ENCODE results near the gene ACTL10.
"Not testable (repeated sequence)": the region's sequence is repeated elsewhere in the genome, so short reads cannot be mapped to it uniquely, and the experiment has no call there.

ACTL10 gene

DNA sequence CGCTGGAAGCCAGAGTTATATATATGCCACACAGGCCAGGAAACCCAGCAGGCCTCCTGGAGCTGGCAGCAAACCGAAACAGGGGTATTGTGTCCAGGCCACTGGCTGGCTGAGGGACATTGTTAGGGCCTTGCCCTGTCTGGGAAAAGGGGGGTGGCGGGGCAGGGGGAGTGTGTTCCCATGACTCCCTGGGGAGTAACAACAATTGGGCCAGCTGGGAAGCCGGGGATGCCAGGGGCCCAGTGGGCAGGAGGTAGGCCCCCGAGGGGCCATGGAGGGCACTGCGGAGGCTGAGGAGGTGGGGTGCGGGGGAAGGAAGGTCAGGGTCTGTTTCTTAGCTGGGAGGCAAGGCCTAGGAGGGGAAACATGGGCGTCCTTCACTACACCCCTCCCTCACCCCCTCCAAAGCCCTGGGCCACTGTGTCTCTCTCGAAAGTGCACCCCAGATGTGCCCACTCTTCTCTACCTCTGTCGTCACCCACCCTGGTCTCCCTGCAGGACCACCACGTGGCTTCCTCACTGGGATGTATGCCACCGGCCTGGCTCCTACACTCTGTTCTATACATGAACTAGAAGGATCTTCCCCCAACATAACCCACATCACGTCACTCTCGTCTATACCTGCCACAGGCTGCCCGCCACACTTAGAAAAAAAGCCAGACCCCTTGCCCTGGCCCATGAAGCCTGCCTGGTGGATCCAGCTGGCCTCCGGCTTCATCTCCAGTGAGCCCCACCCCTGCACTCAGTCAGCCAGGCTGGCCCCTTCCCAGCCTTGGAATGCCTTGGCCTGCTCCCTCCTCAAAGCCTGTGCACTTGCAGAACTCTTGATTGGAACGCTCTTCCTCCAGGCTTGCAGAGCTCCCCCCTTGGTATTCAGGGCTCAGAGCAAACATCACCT lies 27.2 kb downstream of the ACTL10 start:
- no peak for DNase-seq (ENCODE audit: low read depth in 2 of 2)

DNA sequence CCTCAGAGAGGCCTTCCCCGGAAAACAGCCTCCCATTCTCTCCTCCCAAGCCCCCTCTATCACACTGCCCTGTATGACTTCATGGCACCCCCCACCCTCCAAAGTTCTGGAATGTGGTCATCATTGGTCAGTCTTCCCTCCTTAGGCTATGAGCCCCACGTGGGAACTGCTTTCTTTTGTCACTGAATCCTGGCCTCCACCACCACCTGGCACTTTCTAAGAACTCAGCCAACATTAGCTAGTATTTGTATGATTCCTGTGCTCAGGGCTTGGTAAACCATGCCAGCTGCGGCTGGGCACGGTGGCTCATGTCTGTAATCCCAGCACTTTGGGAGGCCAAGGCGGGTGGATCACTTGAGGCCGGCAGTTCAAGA lies 27.9 kb downstream of the ACTL10 start:
- no peak for DNase-seq (ENCODE audit: low read depth in 2 of 2)

DNA sequence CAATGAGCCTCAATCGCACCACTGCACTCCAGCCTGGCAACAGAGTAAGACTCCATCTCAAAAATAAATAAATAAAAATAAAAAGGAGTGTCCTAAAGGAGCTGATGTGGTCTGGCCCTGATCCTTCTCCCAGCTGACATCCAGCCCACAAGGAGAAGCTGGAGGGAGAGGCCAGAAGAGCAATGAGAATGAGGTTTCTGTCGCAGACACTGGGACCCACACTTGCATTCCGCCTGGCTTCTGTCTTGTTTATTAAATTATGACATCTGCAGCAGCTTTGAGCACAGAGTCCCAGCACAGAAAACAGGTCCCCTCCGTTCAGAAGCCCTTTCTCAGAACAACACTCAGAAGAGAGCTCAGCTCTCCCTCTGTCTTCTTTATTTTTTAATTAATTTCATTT lies 29.7 kb downstream of the ACTL10 start:
- no peak for DNase-seq (ENCODE audit: low read depth in 2 of 2)

DNA sequence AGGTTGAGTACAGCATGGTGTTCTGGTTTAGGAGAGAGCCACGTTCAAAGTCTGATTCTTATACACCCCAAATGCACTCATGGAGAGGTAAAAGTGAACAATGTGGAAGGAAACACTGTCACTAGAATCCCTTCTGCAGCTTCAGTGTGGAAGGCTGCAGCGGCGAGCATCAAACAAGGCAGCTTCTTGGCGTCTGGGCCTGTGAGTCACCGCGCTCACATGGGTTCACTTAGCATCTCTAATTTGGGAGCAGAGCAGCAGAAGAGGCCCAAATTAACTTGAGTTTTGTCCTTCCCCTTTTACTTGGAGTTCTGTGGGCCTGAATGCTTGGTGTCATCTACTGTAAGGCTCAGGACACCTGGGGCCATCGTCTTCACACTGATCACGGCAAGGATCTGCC lies 30.4 kb downstream of the ACTL10 start:
- DNase-seq (ENCODE audit: low read depth in 2 of 2), result no peak

GRCh38 chr20:33698966-33699365 lies 32.2 kb downstream of the ACTL10 start:
- DNase-seq (ENCODE audit: low read depth in 2 of 2), result not testable (repeated sequence)

DNA sequence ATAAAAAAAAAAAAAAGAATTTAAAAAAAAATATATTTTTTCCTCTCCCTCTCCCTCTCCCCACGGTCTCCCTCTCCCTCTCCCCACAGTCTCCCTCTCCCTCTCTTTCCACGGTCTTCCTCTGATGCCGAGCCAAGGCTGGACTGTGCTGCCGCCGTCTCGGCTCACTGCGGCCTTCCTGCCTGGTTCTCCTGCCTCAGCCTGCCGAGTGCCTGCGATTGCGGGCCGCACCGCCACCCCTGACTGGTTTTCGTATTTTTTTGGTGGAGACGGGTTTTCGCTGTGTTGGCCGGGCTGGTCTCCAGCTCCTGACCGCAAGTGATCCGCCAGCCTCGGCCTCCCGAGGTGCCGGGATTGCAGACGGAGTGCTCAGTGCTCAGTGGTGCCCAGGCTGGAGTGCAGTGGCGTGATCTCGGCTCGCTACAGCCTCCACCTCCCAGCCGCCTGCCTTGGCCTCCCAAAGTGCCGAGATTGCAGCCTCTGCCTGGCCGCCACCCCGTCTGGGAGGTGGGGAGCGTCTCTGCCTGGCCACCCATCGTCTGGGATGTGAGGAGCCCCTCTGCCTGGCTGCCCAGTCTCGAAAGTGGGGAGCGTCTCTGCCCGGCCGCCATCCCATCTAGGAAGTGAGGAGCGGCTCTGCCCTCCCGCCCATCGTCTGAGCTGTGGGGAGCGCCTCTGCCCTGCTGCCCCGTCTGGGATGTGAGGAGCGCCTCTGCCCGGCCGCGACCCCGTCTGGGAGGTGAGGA lies 34.1 kb downstream of the ACTL10 start:
- DNase-seq (ENCODE audit: low read depth in 2 of 2), result not testable (repeated sequence)

GRCh38 chr20:33701629-33702450 lies 35.1 kb downstream of the ACTL10 start:
- no peak for DNase-seq (ENCODE audit: low read depth in 2 of 2)

GRCh38 chr20:33702861-33703260 lies 36.1 kb downstream of the ACTL10 start:
- no peak for DNase-seq (ENCODE audit: low read depth in 2 of 2)

- no peak for DNase-seq (ENCODE audit: low read depth in 2 of 2)
Observed at GRCh38 chr20:33703498-33704137, 36.9 kb downstream of the ACTL10 start.

- DNase-seq (ENCODE audit: low read depth in 2 of 2), result no peak
Observed at GRCh38 chr20:33704197-33704924, 37.6 kb downstream of the ACTL10 start.

- no peak for DNase-seq (ENCODE audit: low read depth in 2 of 2)
Observed at GRCh38 chr20:33707668-33708067, 40.9 kb downstream of the ACTL10 start.

DNA sequence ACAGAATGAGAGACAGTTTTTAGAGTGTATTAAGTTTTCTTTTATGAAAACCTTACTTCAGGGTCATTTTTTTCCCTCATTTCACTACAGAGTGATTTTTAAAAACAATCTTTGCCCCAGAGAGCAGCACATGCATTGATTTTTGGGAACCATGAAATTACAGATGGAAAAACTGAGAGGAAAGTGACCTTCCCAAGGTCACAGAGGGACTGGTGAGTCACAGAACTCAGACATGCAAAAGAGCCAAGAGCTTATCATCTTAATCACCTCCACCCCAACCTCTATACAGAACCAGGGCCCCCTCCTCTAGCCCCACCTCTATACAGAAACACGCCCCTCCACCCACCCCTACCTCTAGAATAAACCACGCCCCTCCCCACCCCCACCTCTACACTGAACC lies 42.7 kb downstream of the ACTL10 start:
- DNase-seq (ENCODE audit: low read depth in 2 of 2), result no peak

GRCh38 chr20:33709905-33710541 lies 43.3 kb downstream of the ACTL10 start:
- DNase-seq (ENCODE audit: low read depth in 2 of 2), result no peak

- no peak for DNase-seq (ENCODE audit: low read depth in 2 of 2)
Observed at GRCh38 chr20:33710681-33711445, 44.1 kb downstream of the ACTL10 start.

- DNase-seq (ENCODE audit: low read depth in 2 of 2), result no peak
Observed at GRCh38 chr20:33711446-33711738, 44.6 kb downstream of the ACTL10 start.

- no peak for DNase-seq (ENCODE audit: low read depth in 2 of 2)
Observed at GRCh38 chr20:33713865-33714367, 47.2 kb downstream of the ACTL10 start.

- no peak for DNase-seq (ENCODE audit: low read depth in 2 of 2)
Observed at GRCh38 chr20:33716498-33716897, 49.8 kb downstream of the ACTL10 start.

Measured in stimulated activated CD4-positive, alpha-beta T cell treated with anti-CD3 and anti-CD28 coated beads, Interleukin-1b, Interleukin-23, amount 100 ng/mL, for 4 hours (primary cell).